Measurements from ENCODE around the gene FCRL4.
"Not testable (repeated sequence)": the region's sequence is repeated elsewhere in the genome, so short reads cannot be mapped to it uniquely, and the experiment has no call there.

FCRL4 gene

GRCh38 chr1:157551694-157552693, 45.9 kb downstream of the FCRL4 start, which contains the start of gene FCRL5:
Gene FCRL5 (minus strand): TSS chr1:157552515. CDS start chr1:157552362, 153 bp downstream.
- no peak for DNase-seq (ENCODE audit: low spot score)

GRCh38 chr1:157548081-157548480, 49.8 kb downstream of the FCRL4 start:
- DNase-seq (ENCODE audit: low spot score), result not testable (repeated sequence)

GRCh38 chr1:157542676-157543075, 55.2 kb downstream of the FCRL4 start:
- no peak for DNase-seq (ENCODE audit: low spot score)

GRCh38 chr1:157540852-157541251, 57.0 kb downstream of the FCRL4 start:
- no peak for DNase-seq (ENCODE audit: low spot score)

GRCh38 chr1:157540160-157540748, 57.6 kb downstream of the FCRL4 start:
- DNase-seq (ENCODE audit: low spot score), result no peak

- no peak for DNase-seq (ENCODE audit: low spot score)
Measured at GRCh38 chr1:157539568-157539967, 58.3 kb downstream of the FCRL4 start.

GRCh38 chr1:157532569-157532968, 65.3 kb downstream of the FCRL4 start:
- no peak for DNase-seq (ENCODE audit: low spot score)

GRCh38 chr1:157523774-157524493, 74.0 kb downstream of the FCRL4 start:
- no peak for DNase-seq (ENCODE audit: low spot score)
